ENCODE results near the gene LPP. TPM values are rescaled to one million over a fixed set of nuclear protein-coding genes. Genes with fewer than 3 reads are reported as not detected.
A peak's percentile ranks its signal among the peaks of the same experiment; 100 is the strongest.

LPP gene
- total RNA-seq, 1 donor from 2014 or later = 28.2 TPM

- Histone ChIP-seq H3K27ac (ENCODE audit: low read depth, low read length) (no peak overlapping the region), H3K36me3 (ENCODE audit: control insufficient read depth in 3 of 3, insufficient read depth in 3 of 3, low read length in 3 of 3) (no peaks in the 10 kb centered on the region), H3K4me3 (ENCODE audit: low read length in 3 of 3) (no peak overlapping the region), H3K9ac (ENCODE audit: low read depth in 1 of 3, low read length in 3 of 3) (no peak overlapping the region), H3K27me3 (ENCODE audit: control insufficient read depth in 3 of 3, insufficient read depth in 3 of 3, low read length in 3 of 3) (no peaks in the 10 kb centered on the region), H3K9me3 (ENCODE audit: control insufficient read depth in 3 of 3, low read length in 3 of 3) (peaks cover 0 to 2% (median 0%) of the 10 kb centered on the region in 3 donors), H3K4me1 (ENCODE audit: control insufficient read depth in 3 of 3, insufficient read depth in 3 of 3, low read length in 3 of 3) (peaks cover 30 to 44% (median 34%) of the 10 kb centered on the region in 3 donors)
Observed at GRCh38 chr3:188199386-188199785, 45.4 kb downstream of the LPP start.

- Histone ChIP-seq H3K9me3 (ENCODE audit: control insufficient read depth in 3 of 3, low read length in 3 of 3) (peaks cover 0 to 2% (median 0%) of the 10 kb centered on the region in 3 donors), H3K4me3 (ENCODE audit: low read length in 3 of 3) (no peak overlapping the region), H3K4me1 (ENCODE audit: control insufficient read depth in 3 of 3, insufficient read depth in 3 of 3, low read length in 3 of 3) (peaks cover 34 to 44% (median 36%) of the 10 kb centered on the region in 3 donors), H3K9ac (ENCODE audit: low read depth in 1 of 3, low read length in 3 of 3) (no peak overlapping the region), H3K27me3 (ENCODE audit: control insufficient read depth in 3 of 3, insufficient read depth in 3 of 3, low read length in 3 of 3) (no peaks in the 10 kb centered on the region), H3K36me3 (ENCODE audit: control insufficient read depth in 3 of 3, insufficient read depth in 3 of 3, low read length in 3 of 3) (no peaks in the 10 kb centered on the region), H3K27ac (ENCODE audit: low read depth, low read length) (no peak overlapping the region)
Observed at GRCh38 chr3:188200481-188200880, 46.5 kb downstream of the LPP start.

GRCh38 chr3:188202358-188203138 lies 48.6 kb downstream of the LPP start:
- no peaks in the 10 kb centered on the region for H3K36me3 ChIP-seq (ENCODE audit: control insufficient read depth in 3 of 3, insufficient read depth in 3 of 3, low read length in 3 of 3)
- no peak overlapping the region for H3K9ac ChIP-seq (ENCODE audit: low read depth in 1 of 3, low read length in 3 of 3)
- H3K9me3 ChIP-seq (ENCODE audit: control insufficient read depth in 3 of 3, low read length in 3 of 3) = peaks cover 0 to 2% (median 0%) of the 10 kb centered on the region in 3 donors
- peaks cover 18 to 30% (median 23%) of the 10 kb centered on the region in 3 donors for H3K4me1 ChIP-seq (ENCODE audit: control insufficient read depth in 3 of 3, insufficient read depth in 3 of 3, low read length in 3 of 3)
- no peak overlapping the region for H3K27ac ChIP-seq (ENCODE audit: low read depth, low read length)
- H3K4me3 ChIP-seq (ENCODE audit: low read length in 3 of 3) = no peak overlapping the region
- no peaks in the 10 kb centered on the region for H3K27me3 ChIP-seq (ENCODE audit: control insufficient read depth in 3 of 3, insufficient read depth in 3 of 3, low read length in 3 of 3)

GRCh38 chr3:188204526-188204925 lies 50.6 kb downstream of the LPP start:
- H3K9me3 ChIP-seq (ENCODE audit: control insufficient read depth in 3 of 3, low read length in 3 of 3) = peaks cover 0 to 2% (median 0%) of the 10 kb centered on the region in 3 donors
- no peaks in the 10 kb centered on the region for H3K27me3 ChIP-seq (ENCODE audit: control insufficient read depth in 3 of 3, insufficient read depth in 3 of 3, low read length in 3 of 3)
- H3K4me1 ChIP-seq (ENCODE audit: control insufficient read depth in 3 of 3, insufficient read depth in 3 of 3, low read length in 3 of 3) = peaks cover 11 to 20% (median 19%) of the 10 kb centered on the region in 3 donors
- H3K36me3 ChIP-seq (ENCODE audit: control insufficient read depth in 3 of 3, insufficient read depth in 3 of 3, low read length in 3 of 3) = no peaks in the 10 kb centered on the region
- H3K9ac ChIP-seq (ENCODE audit: low read depth in 1 of 3, low read length in 3 of 3) = no peak overlapping the region
- no peak overlapping the region for H3K4me3 ChIP-seq (ENCODE audit: low read length in 3 of 3)
- no peak overlapping the region for H3K27ac ChIP-seq (ENCODE audit: low read depth, low read length)

DNA sequence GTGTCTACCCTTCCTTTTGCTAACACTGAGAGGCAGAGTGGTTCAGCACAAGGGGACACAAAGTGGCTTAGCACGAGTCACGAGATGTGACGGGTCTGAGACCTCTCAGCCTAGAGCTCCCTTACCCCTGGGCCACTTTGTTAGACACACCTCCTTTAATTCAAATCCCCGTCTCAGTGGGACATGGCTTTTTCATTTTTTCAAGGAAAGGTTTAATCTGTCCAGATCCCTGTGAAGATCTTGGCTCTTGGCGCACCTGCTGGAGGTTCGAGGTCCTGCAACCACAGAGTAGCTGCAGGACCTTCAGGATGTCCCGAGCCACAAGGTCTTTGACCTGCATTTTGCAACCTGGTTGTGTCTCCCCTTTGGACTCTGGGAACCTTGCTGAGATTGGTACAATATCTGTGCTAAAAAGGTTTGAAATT lies 52.0 kb downstream of the LPP start:
- peaks cover 0 to 2% (median 0%) of the 10 kb centered on the region in 3 donors for H3K9me3 ChIP-seq (ENCODE audit: control insufficient read depth in 3 of 3, low read length in 3 of 3)
- H3K27me3 ChIP-seq (ENCODE audit: control insufficient read depth in 3 of 3, insufficient read depth in 3 of 3, low read length in 3 of 3) = no peaks in the 10 kb centered on the region
- no peak overlapping the region for H3K27ac ChIP-seq (ENCODE audit: low read depth, low read length)
- H3K4me3 ChIP-seq (ENCODE audit: low read length in 3 of 3) = no peak overlapping the region
- peak overlapping the region in 1 of 3 donors; percentile 25 for H3K9ac ChIP-seq (ENCODE audit: low read depth in 1 of 3, low read length in 3 of 3)
- peaks cover 11 to 20% (median 19%) of the 10 kb centered on the region in 3 donors for H3K4me1 ChIP-seq (ENCODE audit: control insufficient read depth in 3 of 3, insufficient read depth in 3 of 3, low read length in 3 of 3)
- H3K36me3 ChIP-seq (ENCODE audit: control insufficient read depth in 3 of 3, insufficient read depth in 3 of 3, low read length in 3 of 3) = no peaks in the 10 kb centered on the region

DNA sequence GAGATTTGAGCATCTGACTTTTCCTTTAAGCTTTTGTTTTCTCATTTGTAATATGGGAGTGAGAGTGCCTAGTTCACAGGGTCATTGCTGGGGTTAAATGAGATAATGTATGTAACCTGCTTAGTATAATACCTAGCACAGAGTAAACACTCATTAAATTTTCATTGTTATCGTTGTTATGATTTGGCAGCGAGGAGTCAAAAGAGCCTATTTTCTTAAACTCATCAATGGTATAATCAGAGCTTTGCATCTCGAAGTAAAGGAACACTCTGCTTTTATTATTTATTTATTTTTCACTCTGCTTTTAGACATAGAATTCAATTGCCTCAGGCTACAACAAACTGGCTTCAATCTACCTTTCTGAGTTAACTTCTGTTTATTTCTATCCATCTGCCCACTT lies 52.8 kb downstream of the LPP start:
- no peaks in the 10 kb centered on the region for H3K27me3 ChIP-seq (ENCODE audit: control insufficient read depth in 3 of 3, insufficient read depth in 3 of 3, low read length in 3 of 3)
- no peaks in the 10 kb centered on the region for H3K36me3 ChIP-seq (ENCODE audit: control insufficient read depth in 3 of 3, insufficient read depth in 3 of 3, low read length in 3 of 3)
- peaks cover 11 to 22% (median 19%) of the 10 kb centered on the region in 3 donors for H3K4me1 ChIP-seq (ENCODE audit: control insufficient read depth in 3 of 3, insufficient read depth in 3 of 3, low read length in 3 of 3)
- no peak overlapping the region for H3K4me3 ChIP-seq (ENCODE audit: low read length in 3 of 3)
- H3K9me3 ChIP-seq (ENCODE audit: control insufficient read depth in 3 of 3, low read length in 3 of 3) = peaks cover 0 to 2% (median 0%) of the 10 kb centered on the region in 3 donors
- no peak overlapping the region for H3K9ac ChIP-seq (ENCODE audit: low read depth in 1 of 3, low read length in 3 of 3)
- no peak overlapping the region for H3K27ac ChIP-seq (ENCODE audit: low read depth, low read length)

DNA sequence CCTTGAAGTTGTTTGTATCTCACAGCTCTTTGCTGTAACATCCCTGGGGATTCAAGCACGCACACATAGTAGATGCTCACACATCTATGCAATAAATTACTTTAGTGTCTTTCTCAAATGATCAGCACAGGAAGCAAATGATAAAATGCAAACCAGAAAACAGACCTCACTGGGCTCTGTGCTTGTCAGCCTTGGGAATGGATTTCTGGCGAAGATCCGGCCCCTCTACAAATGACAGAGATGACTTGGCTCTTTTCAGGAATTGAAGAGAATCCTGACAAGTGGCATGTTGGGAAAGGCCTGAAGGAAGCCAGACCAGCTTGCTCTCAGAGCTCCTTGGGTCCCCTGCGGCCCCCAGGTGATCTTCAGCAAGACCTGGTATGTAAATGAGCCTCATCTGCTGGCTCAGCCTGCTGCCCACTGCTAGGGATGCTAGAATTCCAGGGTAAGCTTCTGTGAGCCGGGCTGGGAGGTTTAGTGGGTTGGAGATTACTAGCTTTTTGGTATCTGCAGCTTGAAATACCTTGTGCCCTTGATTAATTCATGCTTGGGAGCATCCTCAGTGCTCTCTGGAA lies 54.1 kb downstream of the LPP start:
- no peak overlapping the region for H3K4me3 ChIP-seq (ENCODE audit: low read length in 3 of 3)
- no peak overlapping the region for H3K9ac ChIP-seq (ENCODE audit: low read depth in 1 of 3, low read length in 3 of 3)
- H3K27me3 ChIP-seq (ENCODE audit: control insufficient read depth in 3 of 3, insufficient read depth in 3 of 3, low read length in 3 of 3) = no peaks in the 10 kb centered on the region
- no peaks in the 10 kb centered on the region for H3K9me3 ChIP-seq (ENCODE audit: control insufficient read depth in 3 of 3, low read length in 3 of 3)
- H3K4me1 ChIP-seq (ENCODE audit: control insufficient read depth in 3 of 3, insufficient read depth in 3 of 3, low read length in 3 of 3) = peaks cover 11 to 22% (median 15%) of the 10 kb centered on the region in 3 donors
- H3K27ac ChIP-seq (ENCODE audit: low read depth, low read length) = peak overlapping the region; percentile 10
- H3K36me3 ChIP-seq (ENCODE audit: control insufficient read depth in 3 of 3, insufficient read depth in 3 of 3, low read length in 3 of 3) = no peaks in the 10 kb centered on the region

DNA sequence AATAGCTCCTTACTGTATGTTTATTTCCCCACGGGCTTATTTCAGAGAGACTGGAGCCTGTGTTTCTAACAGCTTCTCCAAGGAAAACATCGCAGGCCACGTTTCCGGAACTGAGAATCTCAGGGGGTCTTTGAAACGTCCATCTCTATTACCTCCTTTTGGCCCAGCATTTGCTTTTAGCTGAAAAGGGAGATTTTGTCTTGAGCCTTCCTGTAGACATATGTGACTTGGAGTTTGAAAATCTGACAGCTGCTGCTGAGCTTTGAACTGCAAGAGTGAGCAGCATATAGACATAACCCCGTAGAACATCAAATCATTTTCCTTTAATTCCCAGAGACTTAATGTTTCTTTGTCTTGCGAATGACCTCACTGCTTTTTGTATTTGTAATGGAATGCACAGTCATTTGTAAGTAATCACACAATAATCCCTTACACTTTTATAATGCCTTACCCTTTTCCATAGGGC lies 54.6 kb downstream of the LPP start:
- Histone ChIP-seq H3K36me3 (ENCODE audit: control insufficient read depth in 3 of 3, insufficient read depth in 3 of 3, low read length in 3 of 3) (no peaks in the 10 kb centered on the region), H3K4me1 (ENCODE audit: control insufficient read depth in 3 of 3, insufficient read depth in 3 of 3, low read length in 3 of 3) (peaks cover 11 to 22% (median 17%) of the 10 kb centered on the region in 3 donors), H3K4me3 (ENCODE audit: low read length in 3 of 3) (no peak overlapping the region), H3K9ac (ENCODE audit: low read depth in 1 of 3, low read length in 3 of 3) (no peak overlapping the region), H3K9me3 (ENCODE audit: control insufficient read depth in 3 of 3, low read length in 3 of 3) (no peaks in the 10 kb centered on the region), H3K27ac (ENCODE audit: low read depth, low read length) (peak overlapping the region; percentile 16), H3K27me3 (ENCODE audit: control insufficient read depth in 3 of 3, insufficient read depth in 3 of 3, low read length in 3 of 3) (no peaks in the 10 kb centered on the region)

- Histone ChIP-seq H3K27ac (ENCODE audit: low read depth, low read length) (peak overlapping the region; percentile 16), H3K4me1 (ENCODE audit: control insufficient read depth in 3 of 3, insufficient read depth in 3 of 3, low read length in 3 of 3) (peaks cover 10 to 20% (median 14%) of the 10 kb centered on the region in 3 donors), H3K36me3 (ENCODE audit: control insufficient read depth in 3 of 3, insufficient read depth in 3 of 3, low read length in 3 of 3) (no peaks in the 10 kb centered on the region), H3K9ac (ENCODE audit: low read depth in 1 of 3, low read length in 3 of 3) (no peak overlapping the region), H3K9me3 (ENCODE audit: control insufficient read depth in 3 of 3, low read length in 3 of 3) (no peaks in the 10 kb centered on the region), H3K4me3 (ENCODE audit: low read length in 3 of 3) (no peak overlapping the region), H3K27me3 (ENCODE audit: control insufficient read depth in 3 of 3, insufficient read depth in 3 of 3, low read length in 3 of 3) (no peaks in the 10 kb centered on the region)
Observed at GRCh38 chr3:188209034-188209433, 55.1 kb downstream of the LPP start.

DNA sequence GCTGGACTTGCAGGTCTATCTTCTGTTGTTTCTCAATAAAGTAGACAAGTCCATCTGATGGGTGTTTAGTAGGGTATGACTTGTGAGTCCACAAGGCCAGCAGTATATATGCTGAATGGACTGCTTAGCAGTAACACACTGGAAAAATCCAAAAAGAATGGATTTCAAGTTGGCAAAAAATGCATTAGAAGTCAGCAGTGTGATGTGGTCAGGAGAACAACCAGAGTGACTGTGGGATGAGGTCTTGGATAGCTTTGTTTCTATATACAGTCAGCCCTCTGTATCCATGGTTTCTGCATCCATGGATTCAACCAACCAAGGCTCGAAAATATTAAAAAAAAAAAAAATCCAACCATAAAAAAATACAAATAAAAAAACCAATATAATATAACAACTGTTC lies 55.8 kb downstream of the LPP start:
- Histone ChIP-seq H3K27me3 (ENCODE audit: control insufficient read depth in 3 of 3, insufficient read depth in 3 of 3, low read length in 3 of 3) (no peaks in the 10 kb centered on the region), H3K9ac (ENCODE audit: low read depth in 1 of 3, low read length in 3 of 3) (no peak overlapping the region), H3K9me3 (ENCODE audit: control insufficient read depth in 3 of 3, low read length in 3 of 3) (no peaks in the 10 kb centered on the region), H3K36me3 (ENCODE audit: control insufficient read depth in 3 of 3, insufficient read depth in 3 of 3, low read length in 3 of 3) (no peaks in the 10 kb centered on the region), H3K27ac (ENCODE audit: low read depth, low read length) (no peak overlapping the region), H3K4me1 (ENCODE audit: control insufficient read depth in 3 of 3, insufficient read depth in 3 of 3, low read length in 3 of 3) (peaks cover 6 to 21% (median 12%) of the 10 kb centered on the region in 3 donors), H3K4me3 (ENCODE audit: low read length in 3 of 3) (no peak overlapping the region)
